ENCODE data around the gene ICOS. TPM values are rescaled to one million over a fixed set of nuclear protein-coding genes. Genes with fewer than 3 reads are reported as not detected.

ICOS gene
- total RNA-seq, 2 donors from 2014 or later: not detected

DNA sequence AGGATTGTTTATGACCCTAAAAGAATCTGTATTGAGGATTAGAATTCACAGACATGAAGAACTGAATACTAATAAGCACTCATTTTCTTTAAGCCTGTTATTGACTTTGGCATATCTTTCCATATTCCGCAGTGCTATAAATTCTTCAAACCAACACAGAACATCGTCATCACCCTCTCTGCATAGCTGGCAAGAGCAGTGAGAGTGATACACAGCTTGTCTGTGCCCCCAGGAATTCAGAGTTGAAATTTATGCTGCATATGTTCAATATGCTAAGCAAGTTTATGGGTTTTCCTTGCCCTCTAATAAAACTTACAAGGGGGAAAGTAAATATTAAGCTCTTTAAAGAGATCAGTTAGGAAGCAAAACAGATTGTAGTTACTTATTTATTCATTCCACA is 36.3 kb upstream of the ICOS start:
- Histone ChIP-seq H3K4me3 (no peak overlapping the region), H3K27ac (no peak overlapping the region)

DNA sequence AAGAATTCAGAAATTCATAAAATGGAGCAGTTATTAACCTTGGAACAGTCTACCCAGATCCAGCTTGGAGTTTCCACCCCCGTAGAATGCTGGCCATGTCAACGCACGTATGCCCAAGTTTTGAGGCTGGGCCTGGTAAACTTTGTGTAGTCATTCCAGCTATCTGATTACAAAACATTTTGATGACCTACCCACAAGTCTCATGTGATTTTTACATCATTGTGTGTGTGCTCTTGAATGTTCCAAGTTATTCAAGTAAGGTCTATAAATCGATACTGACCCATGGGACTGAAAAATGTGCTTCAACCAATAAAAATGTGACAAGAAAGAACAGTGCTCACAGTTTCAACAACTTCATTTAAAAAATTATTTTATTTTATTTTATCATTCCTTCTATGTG is 32.5 kb upstream of the ICOS start:
- TF ChIP-seq, protein P1, sequence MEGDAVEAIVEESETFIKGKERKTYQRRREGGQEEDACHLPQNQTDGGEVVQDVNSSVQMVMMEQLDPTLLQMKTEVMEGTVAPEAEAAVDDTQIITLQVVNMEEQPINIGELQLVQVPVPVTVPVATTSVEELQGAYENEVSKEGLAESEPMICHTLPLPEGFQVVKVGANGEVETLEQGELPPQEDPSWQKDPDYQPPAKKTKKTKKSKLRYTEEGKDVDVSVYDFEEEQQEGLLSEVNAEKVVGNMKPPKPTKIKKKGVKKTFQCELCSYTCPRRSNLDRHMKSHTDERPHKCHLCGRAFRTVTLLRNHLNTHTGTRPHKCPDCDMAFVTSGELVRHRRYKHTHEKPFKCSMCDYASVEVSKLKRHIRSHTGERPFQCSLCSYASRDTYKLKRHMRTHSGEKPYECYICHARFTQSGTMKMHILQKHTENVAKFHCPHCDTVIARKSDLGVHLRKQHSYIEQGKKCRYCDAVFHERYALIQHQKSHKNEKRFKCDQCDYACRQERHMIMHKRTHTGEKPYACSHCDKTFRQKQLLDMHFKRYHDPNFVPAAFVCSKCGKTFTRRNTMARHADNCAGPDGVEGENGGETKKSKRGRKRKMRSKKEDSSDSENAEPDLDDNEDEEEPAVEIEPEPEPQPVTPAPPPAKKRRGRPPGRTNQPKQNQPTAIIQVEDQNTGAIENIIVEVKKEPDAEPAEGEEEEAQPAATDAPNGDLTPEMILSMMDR (IDR thresholded peaks at IDR 0.05): no peak
- Histone ChIP-seq H3K36me3 (no peaks in the 10 kb centered on the region), H3K27ac (no peak overlapping the region), H3K9me3 (peaks cover 0 to 16% of the 10 kb centered on the region in 2 donors), H3K4me1 (peaks cover 0 to 6% of the 10 kb centered on the region in 2 donors), H3K27me3 (no peaks in the 10 kb centered on the region), H3K4me3 (no peak overlapping the region)
- no peak for DNase-seq (ENCODE audit: low spot score)

More for the DNA sequence above, 36.3 kb upstream of the ICOS start:
- Histone ChIP-seq H3K36me3 (no peaks in the 10 kb centered on the region), H3K4me1 (no peaks in the 10 kb centered on the region), H3K9me3 (peaks cover 0 to 16% of the 10 kb centered on the region in 2 donors), H3K27me3 (no peaks in the 10 kb centered on the region)
- no peak for DNase-seq (ENCODE audit: low spot score)
- TF ChIP-seq, protein P1 (IDR thresholded peaks at IDR 0.05): no peak

DNA sequence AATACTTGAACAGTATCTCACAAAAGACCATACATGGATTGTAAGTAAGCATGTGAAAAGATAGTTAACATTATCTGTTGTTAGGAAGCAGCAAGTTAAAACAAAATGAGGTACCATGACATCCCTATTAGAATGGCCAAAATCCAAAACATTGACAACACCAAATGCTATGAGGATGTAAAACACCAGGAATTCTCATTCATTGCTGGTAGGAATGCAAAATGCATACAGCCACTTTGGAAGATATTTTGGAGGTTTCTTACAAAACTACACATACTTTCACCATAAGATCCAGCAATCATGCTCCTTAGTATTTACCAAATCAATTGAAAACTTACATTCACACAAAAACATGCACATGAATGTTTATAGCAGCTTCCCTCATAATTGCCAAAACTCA is 30.9 kb upstream of the ICOS start:
- TF ChIP-seq, protein P1 (IDR thresholded peaks at IDR 0.05): no peak
- no peak for DNase-seq (ENCODE audit: low spot score)
- H3K36me3 ChIP-seq: no peaks in the 10 kb centered on the region
- no peak overlapping the region for H3K4me3 ChIP-seq
- H3K27me3 ChIP-seq: no peaks in the 10 kb centered on the region
- no peak overlapping the region for H3K27ac ChIP-seq
- peaks cover 0 to 8% of the 10 kb centered on the region in 2 donors for H3K4me1 ChIP-seq
- peaks cover 0 to 16% of the 10 kb centered on the region in 2 donors for H3K9me3 ChIP-seq

DNA sequence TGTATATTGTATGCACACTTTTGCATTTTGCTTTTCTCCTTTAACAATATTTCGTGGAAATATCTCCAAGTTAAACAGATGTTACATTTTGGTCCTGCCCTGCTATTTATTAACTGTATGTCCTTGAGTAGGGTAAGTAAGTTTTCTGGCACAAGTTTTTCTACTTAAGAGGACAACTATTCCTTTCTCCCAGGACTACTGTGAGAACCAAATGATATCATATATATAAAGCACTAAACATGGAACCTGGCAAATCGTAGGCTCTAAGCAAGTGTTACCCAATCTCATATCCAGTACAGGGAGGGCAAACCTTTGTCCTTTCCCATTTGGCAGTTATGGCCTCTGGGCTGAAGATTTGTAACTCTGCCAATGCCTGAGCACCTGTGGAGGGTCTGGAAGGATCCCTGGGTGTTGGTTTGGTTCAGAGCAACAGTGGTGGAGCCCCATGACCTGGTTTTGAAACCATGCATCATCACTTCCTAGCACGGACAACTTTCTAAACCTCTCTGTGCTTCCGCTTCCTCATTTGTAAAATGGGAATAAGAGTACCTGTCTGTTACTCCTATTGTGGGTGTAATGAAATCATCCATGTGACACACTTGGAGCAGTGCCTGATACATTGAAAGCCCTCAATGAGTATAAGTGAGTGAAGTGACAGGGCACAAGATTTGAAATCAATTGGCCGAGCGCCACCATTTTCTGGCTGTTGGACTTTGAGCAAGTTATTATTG is 28.3 kb upstream of the ICOS start:
- Histone ChIP-seq H3K27me3 (no peaks in the 10 kb centered on the region), H3K4me3 (no peak overlapping the region), H3K4me1 (peaks cover 0 to 8% of the 10 kb centered on the region in 2 donors), H3K27ac (peak overlapping the region in 1 of 2 donors; percentile 11), H3K36me3 (no peaks in the 10 kb centered on the region), H3K9me3 (no peaks in the 10 kb centered on the region)
- no peak for DNase-seq (ENCODE audit: low spot score)
- TF ChIP-seq, protein P1 (IDR thresholded peaks at IDR 0.05): no peak

DNA sequence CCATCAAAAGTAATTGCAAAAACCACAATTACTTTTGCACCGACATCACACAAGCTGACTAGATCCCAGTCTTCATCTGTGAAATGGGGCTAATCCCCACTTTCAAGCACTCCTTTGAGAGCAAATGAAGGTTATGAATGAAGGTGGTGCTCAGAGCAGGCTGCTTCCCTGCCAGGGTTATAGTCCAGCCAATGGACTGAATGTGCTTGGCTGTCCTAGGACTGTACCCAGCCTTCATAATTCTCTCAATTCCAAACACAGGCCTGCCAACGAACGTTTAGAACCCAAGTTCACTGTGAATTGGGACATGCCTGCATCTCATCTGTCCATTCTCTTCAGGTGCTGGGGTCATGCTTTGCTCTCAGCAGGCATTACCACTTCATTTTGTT is 27.8 kb upstream of the ICOS start:
- DNase-seq (ENCODE audit: low spot score): no peak
- Histone ChIP-seq H3K36me3 (no peaks in the 10 kb centered on the region), H3K27ac (peak overlapping the region in 1 of 2 donors; percentile 11), H3K4me3 (no peak overlapping the region), H3K4me1 (peaks cover 0 to 8% of the 10 kb centered on the region in 2 donors), H3K27me3 (no peaks in the 10 kb centered on the region), H3K9me3 (no peaks in the 10 kb centered on the region)
- TF ChIP-seq, protein P1 (IDR thresholded peaks at IDR 0.05): no peak

All from right atrium auricular region (tissue), 2 donors.